H9 (cell line): ENCODE data around the gene PC. TPM values are rescaled to one million over a fixed set of nuclear protein-coding genes. Genes with fewer than 3 reads are reported as not detected.
A peak's percentile ranks its signal among the peaks of the same experiment; 100 is the strongest.

ENCODE experiments used
- DNase-seq: peaks from one replicate; pipeline ENCODE4 v3.0.0-alpha.2; 2017
- H2AFZ ChIP-seq: one replicate; pipeline ENCODE4 v1.6.1; 2013; ENCODE audit warnings: mild to moderate bottlenecking, low read length, control low read depth, moderate library complexity
- H2AK5ac ChIP-seq: 2 replicates; pipeline ENCODE4 v1.6.1; 2013; ENCODE audit warnings: low read length, control low read depth, mixed read lengths; ENCODE audit not compliant: insufficient read length
- H2BK120ac ChIP-seq: one replicate; pipeline ENCODE4 v1.6.1; 2013; ENCODE audit warnings: low read depth, mild to moderate bottlenecking, low read length, control low read depth, inconsistent platforms; ENCODE audit not compliant: poor library complexity, severe bottlenecking
- H2BK12ac ChIP-seq: 2 replicates; pipeline ENCODE4 v1.6.1; 2013; ENCODE audit warnings: low read length, control low read depth, mixed read lengths, low read depth; ENCODE audit not compliant: insufficient read length
- H2BK15ac ChIP-seq: 2 replicates; pipeline ENCODE4 v1.6.1; 2013; ENCODE audit warnings: low read depth, low read length, control low read depth
- H2BK20ac ChIP-seq: one replicate; pipeline ENCODE4 v1.6.1; 2013; ENCODE audit warnings: low read depth, mild to moderate bottlenecking, low read length, control low read depth, inconsistent platforms; ENCODE audit not compliant: poor library complexity, severe bottlenecking
- H2BK5ac ChIP-seq: 2 replicates; pipeline ENCODE4 v1.6.1; 2013; ENCODE audit warnings: low read length, control low read depth, mixed read lengths; ENCODE audit not compliant: insufficient read length
- H3K14ac ChIP-seq: 2 replicates; pipeline ENCODE4 v1.6.1; 2013; ENCODE audit warnings: low read length, control low read depth; ENCODE audit not compliant: insufficient read depth
- H3K18ac ChIP-seq: 2 replicates; pipeline ENCODE4 v1.6.1; 2013; ENCODE audit warnings: low read depth, mild to moderate bottlenecking, mixed read lengths, low read length, control low read depth; ENCODE audit not compliant: insufficient read length
- H3K23ac ChIP-seq: 2 replicates; pipeline ENCODE4 v1.6.1; 2013; ENCODE audit warnings: low read length, control low read depth, mixed read lengths, low read depth; ENCODE audit not compliant: insufficient read length
- H3K23me2 ChIP-seq: 2 replicates; pipeline ENCODE4 v1.6.1; 2013; ENCODE audit warnings: low read depth, mild to moderate bottlenecking, mixed read lengths, low read length, control low read depth; ENCODE audit not compliant: insufficient read length, poor library complexity, severe bottlenecking
- H3K27ac ChIP-seq: 2 replicates; pipeline ENCODE4 v1.5.1; 2013; ENCODE audit warnings: low read length, control low read depth, mixed read lengths, low read depth; ENCODE audit not compliant: insufficient read length
- H3K27me3 ChIP-seq: 2 replicates; pipeline ENCODE4 v1.6.1; 2013; ENCODE audit warnings: low read length, control low read depth, inconsistent platforms; ENCODE audit not compliant: insufficient read depth
- H3K4ac ChIP-seq: 2 replicates; pipeline ENCODE4 v1.6.1; 2013; ENCODE audit warnings: low read depth, mild to moderate bottlenecking, control low read depth, inconsistent platforms, low read length, moderate library complexity
- H3K4me1 ChIP-seq: 2 replicates; pipeline ENCODE4 v1.6.1; 2013; ENCODE audit warnings: low read length, control low read depth, inconsistent platforms; ENCODE audit not compliant: insufficient read depth
- H3K4me2 ChIP-seq: 2 replicates; pipeline ENCODE4 v1.6.1; 2013; ENCODE audit warnings: low read length, control low read depth, mixed read lengths; ENCODE audit not compliant: insufficient read length, insufficient read depth
- H3K56ac ChIP-seq: 2 replicates; pipeline ENCODE4 v1.6.1; 2013; ENCODE audit warnings: low read depth, mild to moderate bottlenecking, mixed read lengths, low read length, control low read depth; ENCODE audit not compliant: insufficient read length
- H3K79me1 ChIP-seq: 2 replicates; pipeline ENCODE4 v1.6.1; 2013; ENCODE audit warnings: low read depth, mild to moderate bottlenecking, moderate library complexity, low read length, control low read depth, inconsistent platforms; ENCODE audit not compliant: insufficient read depth, poor library complexity, severe bottlenecking
- H3K79me2 ChIP-seq: 2 replicates; pipeline ENCODE4 v1.6.1; 2013; ENCODE audit warnings: low read length, control low read depth, inconsistent platforms; ENCODE audit not compliant: insufficient read depth
- H3K9ac ChIP-seq: 2 replicates; pipeline ENCODE4 v1.6.1; 2013; ENCODE audit warnings: low read length, control low read depth, mixed read lengths; ENCODE audit not compliant: insufficient read length; ENCODE audit errors: extremely low read depth
- H3K9me3 ChIP-seq: one replicate; pipeline ENCODE4 v1.6.1; 2013; ENCODE audit warnings: low read depth, low read length, inconsistent platforms; ENCODE audit not compliant: control insufficient read depth
- H3T11ph ChIP-seq: one replicate; pipeline ENCODE4 v1.6.1; 2013; ENCODE audit warnings: mild to moderate bottlenecking, low read length, control low read depth, inconsistent platforms
- H4K20me1 ChIP-seq: one replicate; pipeline ENCODE4 v1.6.1; 2013; ENCODE audit not compliant: control insufficient read depth, insufficient read length, insufficient read depth
- H4K5ac ChIP-seq: 2 replicates; pipeline ENCODE4 v1.6.1; 2013; ENCODE audit warnings: low read depth, mild to moderate bottlenecking, mixed read lengths, low read length, control low read depth; ENCODE audit not compliant: insufficient read length
- H4K8ac ChIP-seq: replicated peaks from 2 replicates; pipeline ENCODE4 v1.6.1; 2013; ENCODE audit warnings: low read length, control low read depth, mixed read lengths, low read depth; ENCODE audit not compliant: insufficient read length
- H4K91ac ChIP-seq: 2 replicates; pipeline ENCODE4 v1.6.1; 2013; ENCODE audit warnings: low read depth, mild to moderate bottlenecking, moderate library complexity, mixed read lengths, low read length, control low read depth; ENCODE audit not compliant: insufficient read length
- H3K27ac Mint-ChIP-seq, 3 experiments: 2 replicates in 2 of 3; 3 replicates in 1 of 3; pipeline ENCODE4 v1.8.0; 2020 to 2021; ENCODE audit warnings: mixed read lengths in 3 of 3, mild to moderate bottlenecking in 1 of 3, moderate library complexity in 1 of 3
- H3K27me3 Mint-ChIP-seq: 2 replicates; pipeline ENCODE4 v1.8.0; 2021; ENCODE audit warnings: low read depth, mild to moderate bottlenecking, moderate library complexity, mixed read lengths
- H3K36me3 Mint-ChIP-seq, 3 experiments: 2 replicates in 2 of 3; 3 replicates in 1 of 3; pipeline ENCODE4 v1.8.0; 2020 to 2021; ENCODE audit warnings: low read depth in 3 of 3, mixed read lengths in 3 of 3; ENCODE audit not compliant: insufficient read depth in 1 of 3
- H3K4me1 Mint-ChIP-seq, 2 experiments: 2 replicates each; pipeline ENCODE4 v1.8.0; 2020; ENCODE audit warnings: mixed read lengths in 2 of 2
- H3K4me3 Mint-ChIP-seq, 2 experiments: 2 replicates in 1 of 2; 3 replicates in 1 of 2; pipeline ENCODE4 v1.8.0; 2020 to 2021; ENCODE audit warnings: mild to moderate bottlenecking in 2 of 2, mixed read lengths in 2 of 2, moderate library complexity in 1 of 2
- H3K9me3 Mint-ChIP-seq, 2 experiments: 2 replicates in 1 of 2; 3 replicates in 1 of 2; pipeline ENCODE4 v1.8.0; 2020; ENCODE audit warnings: mild to moderate bottlenecking in 2 of 2, mixed read lengths in 2 of 2, moderate library complexity in 1 of 2
- WGBS: extraction: QIAGEN DNeasy Blood & Tissue Kit; methylation state at CpG from one replicate; pipeline ENCODE4 v1.1.7; 2013; ENCODE audit warnings: missing lambda C conversion rate, low lambda C conversion rate, mixed read lengths; ENCODE audit not compliant: insufficient read length; ENCODE audit errors: extremely low coverage; 5-methylcytosine and 5-hydroxymethylcytosine counted together
- total RNA-seq: library from RNA; stranded (reverse); gene quantifications from 2 replicates; pipeline ENCODE4 v1.2.1, GENCODE V29; 2021
- TF ChIP-seq, protein P1 (sequence below): fragments of 200-600 bp; sonication (generic); conservative IDR thresholded peaks from 3 replicates; pipeline ENCODE4 v1.8.0; 2021; ENCODE audit warnings: antibody characterized with exemption, mild to moderate bottlenecking

Gene PC
- total RNA-seq, 1 experiment from 2014 or later: 32.6 TPM

DNA sequence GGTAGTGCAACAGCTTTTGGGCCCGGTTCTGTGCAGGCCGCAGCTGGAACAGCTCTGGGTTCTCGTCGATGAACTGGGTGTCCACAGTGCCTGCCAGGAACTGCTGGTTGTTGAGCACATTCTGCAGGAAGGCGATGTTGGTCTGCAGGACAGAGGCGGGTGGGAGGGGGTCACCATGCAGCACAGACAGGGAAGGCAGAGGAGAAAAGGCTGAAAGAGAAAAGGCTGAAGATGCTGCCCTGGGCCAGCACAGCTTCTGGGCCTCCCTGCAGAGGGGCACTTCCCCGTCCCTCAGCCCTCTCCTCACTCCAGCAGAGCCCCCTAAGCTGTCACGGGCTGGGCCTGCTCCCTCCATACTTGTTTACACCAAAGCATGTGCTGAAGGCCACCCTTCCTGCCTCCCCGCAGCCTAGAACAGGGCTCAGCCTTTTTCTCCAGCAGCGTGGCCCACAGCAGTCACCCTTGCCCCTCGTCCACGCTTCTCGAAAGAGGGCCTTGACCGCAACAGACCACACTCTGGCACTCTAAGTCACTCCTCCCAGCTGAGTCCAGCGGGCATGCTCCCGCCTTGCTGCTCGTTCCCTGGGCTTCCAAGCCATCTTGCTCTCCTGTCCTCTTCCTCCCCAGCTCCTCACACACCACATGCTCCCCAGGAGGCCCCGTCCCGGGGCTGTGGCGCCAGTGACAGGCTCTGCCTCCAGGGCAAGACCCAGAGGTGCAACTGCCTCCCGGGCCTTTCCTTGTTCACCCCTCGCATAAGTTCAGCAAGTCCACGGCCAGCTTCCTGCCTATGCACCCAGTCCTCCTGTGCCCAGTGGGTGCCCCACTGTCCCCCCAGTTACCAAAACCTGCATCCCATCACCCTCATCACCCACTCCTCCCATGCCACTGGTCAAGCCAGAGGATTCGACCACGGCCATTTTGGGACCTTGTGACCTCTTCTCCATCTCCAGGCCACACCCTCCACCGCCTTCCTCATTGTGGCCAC lies 104.6 kb downstream of the PC start:
- Histone ChIP-seq H2BK12ac (no peak overlapping the region), H4K20me1 (no peaks in the 10 kb centered on the region), H2BK20ac (no peak overlapping the region), H4K91ac (no peak overlapping the region), H3K56ac (no peak overlapping the region), H3K27me3 (no peaks in the 10 kb centered on the region), H4K5ac (no peak overlapping the region), H2AK5ac (no peak overlapping the region), H3K9ac (no peak overlapping the region), H2BK15ac (no peak overlapping the region), H3T11ph (no peak overlapping the region), H2BK120ac (no peak overlapping the region), H3K79me1 (no peaks in the 10 kb centered on the region), H2AFZ (no peak overlapping the region), H3K27ac (no peak overlapping the region), H3K23ac (no peak overlapping the region), H3K4me2 (no peak overlapping the region), H3K4ac (no peak overlapping the region), H3K79me2 (no peaks in the 10 kb centered on the region), H3K9me3 (no peaks in the 10 kb centered on the region), H3K14ac (no peak overlapping the region; the same call in 1 of the 2 replicates), H2BK5ac (no peak overlapping the region), H3K23me2 (peaks cover 10% of the 10 kb centered on the region), H4K8ac (no peak overlapping the region), H3K4me1 (no peaks in the 10 kb centered on the region), H3K18ac (no peak overlapping the region)
- H3K9me3 Mint-ChIP-seq: no peaks in the 10 kb centered on the region
- H3K27ac Mint-ChIP-seq: peak overlapping the region in 2 of 3 experiments; percentile 53 to 86; a peak in 4 of 7 replicates
- H3K4me3 Mint-ChIP-seq: peak overlapping the region in 1 of 2 experiments; percentile 24; a peak in 1 of 5 replicates
- peaks cover 3% of the 10 kb centered on the region for H3K27me3 Mint-ChIP-seq
- no CpG with 5 or more reads among the region's 26 CpGs for WGBS
- no peak for DNase-seq
- H3K36me3 Mint-ChIP-seq: peaks cover 2 to 21% (median 15%) of the 10 kb centered on the region in 3 experiments; a peak in 4 of 7 replicates
- H3K4me1 Mint-ChIP-seq: peaks cover 14 to 16% of the 10 kb centered on the region in 2 experiments
- TF ChIP-seq, protein P1, sequence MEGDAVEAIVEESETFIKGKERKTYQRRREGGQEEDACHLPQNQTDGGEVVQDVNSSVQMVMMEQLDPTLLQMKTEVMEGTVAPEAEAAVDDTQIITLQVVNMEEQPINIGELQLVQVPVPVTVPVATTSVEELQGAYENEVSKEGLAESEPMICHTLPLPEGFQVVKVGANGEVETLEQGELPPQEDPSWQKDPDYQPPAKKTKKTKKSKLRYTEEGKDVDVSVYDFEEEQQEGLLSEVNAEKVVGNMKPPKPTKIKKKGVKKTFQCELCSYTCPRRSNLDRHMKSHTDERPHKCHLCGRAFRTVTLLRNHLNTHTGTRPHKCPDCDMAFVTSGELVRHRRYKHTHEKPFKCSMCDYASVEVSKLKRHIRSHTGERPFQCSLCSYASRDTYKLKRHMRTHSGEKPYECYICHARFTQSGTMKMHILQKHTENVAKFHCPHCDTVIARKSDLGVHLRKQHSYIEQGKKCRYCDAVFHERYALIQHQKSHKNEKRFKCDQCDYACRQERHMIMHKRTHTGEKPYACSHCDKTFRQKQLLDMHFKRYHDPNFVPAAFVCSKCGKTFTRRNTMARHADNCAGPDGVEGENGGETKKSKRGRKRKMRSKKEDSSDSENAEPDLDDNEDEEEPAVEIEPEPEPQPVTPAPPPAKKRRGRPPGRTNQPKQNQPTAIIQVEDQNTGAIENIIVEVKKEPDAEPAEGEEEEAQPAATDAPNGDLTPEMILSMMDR: no peak
